HCEC 1CT (cell line): ENCODE data around the gene CD36.
"Not testable (repeated sequence)": the region's sequence is repeated elsewhere in the genome, so short reads cannot be mapped to it uniquely, and the experiment has no call there.

ENCODE experiments used
- DNase-seq: peaks from one replicate; pipeline ENCODE4 v3.0.0-alpha.2; 2017

Gene CD36

GRCh38 chr7:80656029-80656428, 17.6 kb downstream of the CD36 start:
- DNase-seq, result no peak

- DNase-seq, result peak; percentile 71
Measured at GRCh38 chr7:80659120-80660055, 20.9 kb downstream of the CD36 start.

- no peak for DNase-seq
Measured at GRCh38 chr7:80660939-80661338, 22.5 kb downstream of the CD36 start.

- DNase-seq, result no peak
Measured at GRCh38 chr7:80661729-80662128, 23.3 kb downstream of the CD36 start.

GRCh38 chr7:80662252-80662651, 23.8 kb downstream of the CD36 start:
- DNase-seq, result no peak

- DNase-seq, result no peak
Measured at GRCh38 chr7:80665526-80665925, 27.1 kb downstream of the CD36 start.

- DNase-seq, result no peak
Measured at GRCh38 chr7:80666376-80666775, 27.9 kb downstream of the CD36 start.

GRCh38 chr7:80669367-80669766, 30.9 kb downstream of the CD36 start:
- DNase-seq, result not testable (repeated sequence)

- no peak for DNase-seq
Measured at GRCh38 chr7:80671744-80672143, 33.3 kb downstream of the CD36 start.

- no peak for DNase-seq
Measured at GRCh38 chr7:80675090-80675489, 36.6 kb downstream of the CD36 start.

GRCh38 chr7:80676404-80676803, 38.0 kb downstream of the CD36 start:
- no peak for DNase-seq

- DNase-seq, result peak; percentile 20
Measured at GRCh38 chr7:80677629-80678028, 39.2 kb downstream of the CD36 start.

- no peak for DNase-seq
Measured at GRCh38 chr7:80678707-80679106, 40.3 kb downstream of the CD36 start.

- DNase-seq, result no peak
Measured at GRCh38 chr7:80679921-80680907, 41.8 kb downstream of the CD36 start.

- DNase-seq, result peak; percentile 50
Measured at GRCh38 chr7:80681272-80681885, 42.9 kb downstream of the CD36 start.

GRCh38 chr7:80682744-80683143, 44.3 kb downstream of the CD36 start:
- DNase-seq, result no peak

GRCh38 chr7:80686576-80686975, 48.1 kb downstream of the CD36 start:
- DNase-seq, result peak; percentile 83

- DNase-seq, result peak; percentile 52
Measured at GRCh38 chr7:80699045-80699638, 60.7 kb downstream of the CD36 start.

- DNase-seq, result peak; percentile 14
Measured at GRCh38 chr7:80699721-80700256, 61.3 kb downstream of the CD36 start.

GRCh38 chr7:80703272-80703671, 64.8 kb downstream of the CD36 start:
- DNase-seq, result peak; percentile 26

- DNase-seq, result no peak
Measured at GRCh38 chr7:80705130-80705781, 66.8 kb downstream of the CD36 start.

GRCh38 chr7:80707318-80707717, 68.9 kb downstream of the CD36 start:
- DNase-seq, result peak; percentile 71
